Measurements from ENCODE around the gene ADGRG7.

- TF ChIP-seq POLR2A (IDR thresholded peaks at IDR 0.05; ENCODE audit: low read length), result no peak
- TF ChIP-seq GATA1 (IDR thresholded peaks at IDR 0.05; ENCODE audit: low read depth, low read length), result no peak
Measured at GRCh38 chr3:100627491-100627890, 18.1 kb downstream of the ADGRG7 start.

Measured in erythroblast (primary cell).